BLaER1 treated with 17β-estradiol and CSF1 and Interleukin-3, amounts not matched to agents 10 nM and 100 nM (cell line): ENCODE data around the gene CBLC.
A peak's percentile ranks its signal among the peaks of the same experiment; 100 is the strongest.

Experiments used
- H3K27ac ChIP-seq, 11 experiments: shearing (Covaris generic); formaldehyde crosslinking; 2 replicates each; pipeline ENCODE4 v1.8.1; 2022
- H3K27me3 ChIP-seq, 11 experiments: shearing (Covaris generic); formaldehyde crosslinking; 2 replicates each; pipeline ENCODE4 v1.8.1; 2022
- H3K36me3 ChIP-seq, 11 experiments: shearing (Covaris generic); formaldehyde crosslinking; 2 replicates each; pipeline ENCODE4 v1.8.1; 2022
- H3K4me1 ChIP-seq, 10 experiments: shearing (Covaris generic); formaldehyde crosslinking; 2 replicates each; pipeline ENCODE4 v1.8.1; 2022
- H3K4me2 ChIP-seq, 11 experiments: shearing (Covaris generic); formaldehyde crosslinking; 2 replicates each; pipeline ENCODE4 v1.8.1; 2022
- H3K4me3 ChIP-seq, 10 experiments: shearing (Covaris generic); formaldehyde crosslinking; 2 replicates each; pipeline ENCODE4 v1.8.1; 2022
- H3K9ac ChIP-seq, 11 experiments: shearing (Covaris generic); formaldehyde crosslinking; 2 replicates each; pipeline ENCODE4 v1.8.1; 2022
- H3K9me3 ChIP-seq, 11 experiments: shearing (Covaris generic); formaldehyde crosslinking; replicated peaks in 1 of 11; 2 replicates each; pipeline ENCODE4 v1.8.1; 2022
- H4K20me1 ChIP-seq, 11 experiments: shearing (Covaris generic); formaldehyde crosslinking; 2 replicates each; pipeline ENCODE4 v1.8.1; 2022
- Cebpa-rat ChIP-seq, 11 experiments: shearing (Covaris generic); IDR thresholded peaks; 2 replicates each; pipeline ENCODE4 v1.8.1; 2022

The CBLC gene

DNA sequence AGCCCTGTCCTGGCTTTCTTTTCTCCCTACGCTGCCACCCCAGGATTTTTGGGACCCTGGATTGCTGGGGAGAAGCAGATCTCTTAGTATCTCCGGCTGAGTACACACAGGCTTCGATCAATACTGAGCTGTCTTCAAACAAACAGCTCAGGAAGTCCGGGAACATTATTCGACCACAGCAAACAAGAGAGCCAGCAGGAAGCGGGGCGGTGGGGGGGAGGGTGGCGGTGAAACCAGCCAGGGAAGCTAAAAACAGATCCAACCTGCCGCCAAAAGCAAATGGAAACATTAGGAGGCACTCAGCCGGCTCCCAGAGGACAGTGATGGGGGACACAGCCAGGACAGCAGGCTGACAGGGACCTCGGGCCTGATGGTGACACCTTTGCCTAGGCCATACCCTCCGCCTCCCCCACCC is 19.0 kb downstream of the CBLC start:
- Histone ChIP-seq H4K20me1 (no peaks in the 10 kb centered on the region), H3K4me3 (peak overlapping the region in 3 of 10 experiments; percentile 7 to 13 (median 12); a peak in 2 of 20 replicates), H3K27ac (peak overlapping the region; percentile 41 to 74 (median 59); a peak in 19 of 22 replicates), H3K4me1 (peaks cover 30 to 91% (median 84%) of the 10 kb centered on the region in 10 experiments), H3K36me3 (no peaks in the 10 kb centered on the region), H3K9me3 (no peaks in the 10 kb centered on the region; a peak in 2 of 22 replicates), H3K9ac (peak overlapping the region; percentile 0 to 66 (median 52); a peak in 14 of 22 replicates), H3K4me2 (peak overlapping the region; percentile 60 to 93 (median 77)), H3K27me3 (peaks cover 0 to 18% (median 0%) of the 10 kb centered on the region in 11 experiments; a peak in 7 of 22 replicates)
- no peak for TF ChIP-seq Cebpa-rat (IDR thresholded peaks at IDR 0.05)

DNA sequence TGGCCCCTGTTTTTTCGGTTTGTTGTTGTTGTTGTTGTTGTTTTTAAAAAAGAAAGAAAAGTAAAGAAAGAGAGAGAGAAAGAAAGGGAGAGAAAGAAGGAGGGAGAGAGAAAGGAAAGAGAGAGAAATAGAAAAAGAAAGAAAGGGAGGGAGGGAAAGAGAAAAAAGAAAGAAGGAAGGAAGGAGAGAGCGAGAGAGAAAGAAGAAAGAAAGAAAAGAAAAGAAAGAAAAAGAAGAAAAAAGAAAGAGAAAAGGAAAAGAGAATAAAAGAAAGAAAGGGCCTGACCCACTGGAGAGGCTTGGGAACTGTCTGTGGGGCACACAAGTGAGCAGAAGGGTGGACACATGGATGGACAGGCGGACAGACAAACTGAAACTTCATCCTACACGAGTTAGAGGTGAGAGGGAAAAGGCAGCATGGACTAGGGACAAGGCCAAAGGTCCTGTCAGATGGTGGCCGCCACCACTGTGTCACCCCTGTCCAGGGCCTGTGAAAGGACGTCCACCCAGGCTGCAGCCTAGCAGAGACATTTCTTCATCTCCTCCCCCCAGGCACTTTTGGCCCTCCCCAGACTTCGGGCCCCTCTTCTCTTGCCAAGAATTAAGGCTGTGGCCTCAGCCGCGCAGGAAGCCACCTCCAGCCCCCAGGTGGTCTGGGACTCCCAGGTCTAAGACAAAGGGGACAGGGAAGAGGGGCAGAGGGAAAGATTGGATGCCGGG is 22.1 kb downstream of the CBLC start:
- peak overlapping the region in 9 of 11 experiments; percentile 37 to 69 (median 60); a peak in 17 of 22 replicates for H3K27ac ChIP-seq
- TF ChIP-seq Cebpa-rat (IDR thresholded peaks at IDR 0.05), result no peak
- H3K9me3 ChIP-seq, result no peaks in the 10 kb centered on the region; a peak in 2 of 22 replicates
- peaks cover 22 to 71% (median 68%) of the 10 kb centered on the region in 10 experiments for H3K4me1 ChIP-seq
- peak overlapping the region in 7 of 11 experiments; percentile 23 to 52 (median 42); a peak in 9 of 22 replicates for H3K9ac ChIP-seq
- no peaks in the 10 kb centered on the region for H4K20me1 ChIP-seq
- no peaks in the 10 kb centered on the region for H3K36me3 ChIP-seq
- no peaks in the 10 kb centered on the region for H3K27me3 ChIP-seq
- no peak overlapping the region for H3K4me3 ChIP-seq
- peak overlapping the region; percentile 22 to 93 (median 77); a peak in 19 of 22 replicates for H3K4me2 ChIP-seq

DNA sequence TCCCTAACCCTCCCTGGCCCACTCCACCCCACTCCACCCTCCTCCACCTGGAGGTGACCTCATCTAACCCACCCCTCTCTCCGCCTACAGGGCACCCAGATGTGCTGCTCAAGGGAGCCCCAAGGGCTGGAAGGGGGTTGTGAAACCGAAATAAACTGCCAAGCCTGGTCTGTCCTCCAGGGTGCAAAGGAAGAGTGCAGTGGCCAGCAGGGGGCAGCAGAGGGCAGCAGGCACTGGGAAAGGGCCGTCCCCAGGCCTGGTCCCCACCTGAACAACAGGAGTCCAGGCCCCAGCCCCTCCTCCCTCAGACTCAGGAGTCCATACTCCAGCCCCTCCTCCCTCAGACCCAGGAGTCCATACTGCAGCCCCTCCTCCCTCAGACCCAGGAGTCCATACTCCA is 22.8 kb downstream of the CBLC start:
- H3K9ac ChIP-seq, result peak overlapping the region in 5 of 11 experiments; percentile 23 to 52 (median 49); a peak in 7 of 22 replicates

DNA sequence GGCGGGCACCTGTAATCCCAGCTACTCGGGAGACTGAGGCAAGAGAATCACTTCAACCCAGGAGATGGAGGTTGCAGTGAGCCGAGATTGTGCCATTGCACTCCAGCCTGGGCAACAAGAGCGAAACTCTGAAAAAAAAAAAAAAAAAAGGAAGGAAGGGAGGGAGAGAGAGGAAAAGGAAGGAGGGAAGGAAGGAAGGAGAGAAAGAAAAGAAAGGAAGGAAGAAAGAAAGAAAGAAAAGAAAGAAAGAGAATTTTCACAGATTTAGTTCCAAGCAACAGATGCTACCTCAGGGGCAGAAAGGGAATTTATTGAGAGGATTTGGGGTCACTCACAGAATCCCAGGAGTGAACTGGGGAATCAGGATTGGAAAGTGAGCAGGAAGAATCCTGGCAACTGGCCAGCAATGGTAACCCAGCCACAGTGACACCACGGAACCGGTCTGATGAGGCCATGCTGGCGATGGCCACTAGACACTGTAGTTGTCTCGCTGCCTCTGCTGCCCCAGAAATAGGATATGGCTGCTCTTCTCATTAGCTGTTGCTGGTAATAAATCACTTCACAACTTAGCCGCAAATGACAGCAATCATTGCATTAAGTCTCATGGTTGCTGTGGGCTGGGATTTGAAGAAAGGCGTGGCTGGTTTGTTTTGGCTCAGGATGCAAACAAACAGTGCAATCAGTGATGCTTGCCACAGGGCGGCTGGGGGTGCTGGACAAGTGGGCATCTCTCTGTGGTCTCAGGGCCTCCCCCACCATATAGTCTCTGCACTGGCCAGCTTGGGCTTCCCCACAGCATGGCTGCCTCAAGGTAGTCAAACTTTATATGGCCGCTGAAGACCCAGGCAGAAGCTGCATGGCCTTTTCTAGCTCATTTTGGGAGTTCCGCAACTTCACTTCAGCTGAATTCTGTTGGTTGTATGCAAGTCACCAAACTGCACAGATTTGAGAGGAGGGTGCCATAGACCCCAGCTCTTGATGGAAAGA is 26.0 kb downstream of the CBLC start:
- Histone ChIP-seq H3K4me2 (peak overlapping the region in 3 of 11 experiments; percentile 18 to 32 (median 20); a peak in 2 of 22 replicates), H3K4me1 (peaks cover 13 to 48% (median 39%) of the 10 kb centered on the region in 10 experiments), H4K20me1 (no peaks in the 10 kb centered on the region), H3K9ac (no peak overlapping the region), H3K27me3 (no peaks in the 10 kb centered on the region), H3K4me3 (no peak overlapping the region), H3K9me3 (no peaks in the 10 kb centered on the region), H3K36me3 (no peaks in the 10 kb centered on the region), H3K27ac (no peak overlapping the region)
- TF ChIP-seq Cebpa-rat (IDR thresholded peaks at IDR 0.05), result no peak

More for the DNA sequence above, 22.8 kb downstream of the CBLC start:
- Histone ChIP-seq H4K20me1 (no peaks in the 10 kb centered on the region), H3K9me3 (no peaks in the 10 kb centered on the region), H3K36me3 (no peaks in the 10 kb centered on the region), H3K4me1 (peaks cover 20 to 64% (median 61%) of the 10 kb centered on the region in 10 experiments), H3K27ac (peak overlapping the region in 9 of 11 experiments; percentile 37 to 69 (median 60); a peak in 16 of 22 replicates), H3K4me3 (no peak overlapping the region), H3K4me2 (peak overlapping the region; percentile 22 to 93 (median 68); a peak in 18 of 22 replicates), H3K27me3 (no peaks in the 10 kb centered on the region)
- TF ChIP-seq Cebpa-rat (IDR thresholded peaks at IDR 0.05), result no peak

DNA sequence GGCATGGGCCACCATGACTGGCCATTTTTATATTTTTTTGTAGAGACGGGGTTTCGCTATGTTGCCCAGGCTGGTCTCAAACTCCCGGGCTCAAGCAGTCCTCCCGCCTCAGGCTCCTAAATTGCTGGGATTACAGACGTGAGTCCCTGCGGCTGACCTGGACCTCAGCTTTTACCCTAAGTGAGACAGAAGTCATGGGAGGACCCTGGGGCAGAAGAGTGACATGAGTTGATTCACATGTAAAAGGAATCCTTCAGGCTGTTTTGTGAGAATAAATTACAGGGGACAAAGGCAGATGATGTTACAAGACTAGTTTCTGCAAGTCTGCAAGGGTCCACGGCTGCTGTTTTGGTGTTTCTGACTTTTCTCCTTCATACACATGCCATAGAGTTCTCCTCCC is 28.6 kb downstream of the CBLC start:
- Histone ChIP-seq H3K4me3 (no peak overlapping the region), H3K4me1 (peaks cover 19 to 40% (median 32%) of the 10 kb centered on the region in 10 experiments), H3K9ac (no peak overlapping the region), H3K27ac (no peak overlapping the region), H3K4me2 (no peak overlapping the region), H4K20me1 (no peaks in the 10 kb centered on the region), H3K27me3 (no peaks in the 10 kb centered on the region; a peak in 2 of 22 replicates), H3K9me3 (no peaks in the 10 kb centered on the region), H3K36me3 (no peaks in the 10 kb centered on the region)
- no peak for TF ChIP-seq Cebpa-rat (IDR thresholded peaks at IDR 0.05)

DNA sequence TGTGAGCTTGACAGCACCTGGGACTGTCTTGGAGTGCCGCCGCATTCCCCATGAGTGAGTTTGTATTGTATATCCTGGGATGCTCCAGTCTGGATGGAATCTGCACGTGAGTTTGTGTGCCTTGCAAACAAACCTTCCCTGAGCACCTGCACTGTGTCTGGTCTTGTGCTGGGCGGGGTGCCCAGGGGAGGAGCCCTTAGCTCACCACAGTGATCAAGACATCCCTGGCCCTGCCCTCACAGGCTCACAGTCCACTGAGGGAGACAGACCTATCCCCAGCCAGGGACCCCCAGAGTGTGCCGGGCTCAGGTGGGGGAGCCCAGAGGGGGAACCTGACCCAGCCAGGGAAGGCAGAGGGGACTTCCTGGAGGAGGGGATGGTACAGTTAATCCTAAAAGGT is 29.5 kb downstream of the CBLC start:
- Histone ChIP-seq H3K27ac (no peak overlapping the region), H3K36me3 (no peaks in the 10 kb centered on the region), H3K4me3 (no peak overlapping the region), H3K4me1 (peaks cover 19 to 40% (median 32%) of the 10 kb centered on the region in 10 experiments), H3K4me2 (peak overlapping the region in 1 of 11 experiments; percentile 96; a peak in 1 of 22 replicates), H4K20me1 (no peaks in the 10 kb centered on the region), H3K27me3 (no peaks in the 10 kb centered on the region; a peak in 2 of 22 replicates), H3K9ac (no peak overlapping the region), H3K9me3 (no peaks in the 10 kb centered on the region)
- no peak for TF ChIP-seq Cebpa-rat (IDR thresholded peaks at IDR 0.05)

DNA sequence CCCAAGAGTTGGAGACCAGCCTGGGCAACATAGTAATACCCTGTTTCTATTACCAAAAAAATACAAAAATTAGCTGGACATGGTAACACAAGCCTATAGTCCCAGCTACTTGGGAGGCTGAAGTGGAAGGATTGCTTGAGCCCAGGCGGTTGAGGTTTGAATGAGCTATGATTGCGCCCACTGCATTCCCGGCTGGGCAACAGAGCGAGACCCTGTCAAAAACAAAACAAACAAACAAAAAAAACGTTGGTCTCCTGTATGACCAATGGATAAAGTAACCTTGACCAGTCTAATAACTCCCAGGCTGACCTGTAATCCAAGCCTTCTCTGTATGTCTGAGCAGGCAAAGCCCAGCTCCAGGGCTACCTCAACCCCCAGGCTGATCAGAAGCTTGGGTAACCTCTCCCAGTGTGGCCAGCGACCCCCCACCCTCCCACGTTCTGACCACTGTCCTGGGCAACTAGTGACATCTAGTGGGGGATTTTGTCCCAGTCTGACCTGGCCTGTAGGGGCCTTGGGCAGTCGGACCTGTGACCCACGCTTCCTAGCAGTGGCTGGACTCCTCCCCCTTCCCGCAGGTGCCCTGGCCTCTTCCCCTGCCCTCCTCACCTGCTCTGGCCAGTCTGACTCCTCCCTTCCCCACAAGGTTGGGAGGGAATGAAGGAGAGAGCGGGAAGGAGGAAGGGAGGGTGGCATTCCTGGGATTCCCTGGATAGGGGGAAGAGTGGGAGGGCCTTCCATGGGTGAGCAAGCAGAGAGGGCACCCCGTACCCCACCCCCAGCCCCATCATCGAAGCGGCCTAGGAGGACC is 30.2 kb downstream of the CBLC start:
- peak overlapping the region; percentile 94 to 100 (median 99); a peak in 18 of 22 replicates for H3K4me2 ChIP-seq
- H3K9me3 ChIP-seq, result no peaks in the 10 kb centered on the region
- no peaks in the 10 kb centered on the region for H3K36me3 ChIP-seq
- no peak overlapping the region for H3K27ac ChIP-seq
- H3K27me3 ChIP-seq, result no peaks in the 10 kb centered on the region; a peak in 2 of 22 replicates
- peak overlapping the region in 1 of 10 experiments; percentile 51; a peak in 1 of 20 replicates for H3K4me3 ChIP-seq
- peak overlapping the region in 2 of 11 experiments; percentile 21 to 80; a peak in 1 of 22 replicates for H3K9ac ChIP-seq
- TF ChIP-seq Cebpa-rat (IDR thresholded peaks at IDR 0.05), result no peak
- no peaks in the 10 kb centered on the region for H4K20me1 ChIP-seq
- H3K4me1 ChIP-seq, result peaks cover 19 to 36% (median 30%) of the 10 kb centered on the region in 10 experiments
